Right lung (tissue), 5 donors: ENCODE data around the gene TMOD3. TPM values are rescaled to one million over a fixed set of nuclear protein-coding genes. Genes with fewer than 3 reads are reported as not detected.
A peak's percentile ranks its signal among the peaks of the same experiment; 100 is the strongest.
"Not testable (repeated sequence)": the region's sequence is repeated elsewhere in the genome, so short reads cannot be mapped to it uniquely, and the experiment has no call there.

ENCODE experiments used
- DNase-seq, 2 donors: peaks; one replicate each; pipeline ENCODE4 v3.0.0-alpha.2; 2013
- polyA plus RNA-seq, 5 donors: library from polyadenylated mRNA; unstranded; fragments of 120-200 nt; gene quantifications; one replicate each; pipeline versions ENCODE4 v1.2.1 to v1.2.3, GENCODE V29; 2013; ENCODE audit warnings: inconsistent platforms in 1 of 5, low replicate concordance in 1 of 5; ENCODE audit not compliant: insufficient read length in 5 of 5, insufficient read depth in 1 of 5

TMOD3 gene
- polyA plus RNA-seq, 5 donors: 49.0 to 79.5 (median 73.7) TPM

DNA sequence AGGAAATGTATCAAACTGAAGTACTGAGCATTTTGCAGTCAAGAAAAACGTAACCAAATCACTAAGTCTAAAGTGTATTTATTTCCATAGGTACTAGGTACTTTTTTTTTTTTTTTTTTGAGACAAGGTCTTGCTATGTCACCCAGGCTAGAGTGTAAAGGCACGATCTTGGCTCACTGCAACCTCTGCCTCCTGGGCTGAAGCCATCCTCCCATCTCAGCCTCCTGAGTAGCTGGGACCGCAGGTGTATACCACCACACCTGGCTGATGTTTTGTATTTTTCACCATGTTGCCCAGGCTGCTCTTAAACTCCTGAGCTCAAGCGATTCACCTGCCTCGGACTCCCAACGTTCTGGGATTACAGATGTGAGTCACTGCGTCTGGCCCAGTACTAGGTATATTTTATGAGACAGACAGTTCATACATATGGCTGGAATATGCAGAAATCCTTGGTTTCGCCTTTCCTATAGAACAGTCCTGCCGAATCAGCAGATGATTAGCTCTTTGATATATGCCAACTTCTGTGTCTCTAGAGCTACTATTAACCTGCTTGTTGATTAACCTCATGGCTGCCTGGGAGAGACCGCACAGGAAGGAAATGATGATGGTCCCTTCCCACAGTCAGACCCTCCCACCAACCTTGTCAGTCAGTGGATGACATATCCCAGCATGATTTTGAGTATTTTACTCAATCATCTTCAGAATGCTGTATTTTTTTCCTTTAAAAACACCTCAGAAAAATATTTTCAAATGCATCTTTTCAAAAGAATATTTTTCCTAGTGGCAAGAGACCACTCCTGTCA lies 32.3 kb downstream of the TMOD3 start:
- no peak for DNase-seq

GRCh38 chr15:51863131-51863530 lies 33.7 kb downstream of the TMOD3 start:
- DNase-seq: no peak

- no peak for DNase-seq
Measured at GRCh38 chr15:51864408-51865056, 35.1 kb downstream of the TMOD3 start.

GRCh38 chr15:51865317-51865716 lies 35.9 kb downstream of the TMOD3 start:
- no peak for DNase-seq

DNA sequence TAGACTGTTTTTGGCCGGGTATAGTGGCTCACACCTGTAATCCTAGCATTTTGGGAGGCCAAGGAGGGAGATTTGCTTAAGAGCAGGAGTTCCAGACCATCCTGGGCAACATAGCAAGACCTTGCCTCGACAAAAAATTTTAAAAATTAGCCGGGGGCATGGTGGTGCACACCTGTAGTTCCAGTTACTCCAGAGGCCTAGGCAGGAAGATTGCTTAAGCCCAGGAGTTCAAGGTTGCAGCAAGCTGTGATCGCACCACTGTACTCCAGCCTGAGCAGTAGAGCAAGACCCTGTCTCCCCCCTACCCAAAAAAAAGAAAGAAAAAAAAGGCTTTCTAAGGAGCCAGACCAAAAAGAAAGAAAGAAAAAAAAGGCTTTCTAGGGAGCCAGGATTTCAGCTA lies 36.7 kb downstream of the TMOD3 start:
- DNase-seq: no peak

DNA sequence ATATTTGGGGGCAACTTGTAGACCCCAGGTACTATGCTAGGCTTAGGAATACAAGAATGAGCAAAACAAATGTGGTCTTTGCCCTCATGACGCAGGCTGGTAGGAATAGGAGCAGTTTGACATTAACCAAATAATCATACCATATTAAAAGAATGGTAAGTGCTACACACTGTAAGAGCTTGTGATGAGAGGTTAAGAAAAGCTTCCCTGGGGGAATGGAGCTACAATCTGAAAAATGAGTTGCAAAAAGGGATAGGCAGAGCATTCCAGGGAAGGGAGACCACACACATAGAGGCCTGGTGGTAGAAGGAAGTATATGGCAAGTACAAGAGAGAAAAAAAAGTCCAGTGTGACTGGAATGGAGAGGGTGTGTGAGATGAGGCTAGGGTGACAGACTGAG lies 37.3 kb downstream of the TMOD3 start:
- no peak for DNase-seq

DNA sequence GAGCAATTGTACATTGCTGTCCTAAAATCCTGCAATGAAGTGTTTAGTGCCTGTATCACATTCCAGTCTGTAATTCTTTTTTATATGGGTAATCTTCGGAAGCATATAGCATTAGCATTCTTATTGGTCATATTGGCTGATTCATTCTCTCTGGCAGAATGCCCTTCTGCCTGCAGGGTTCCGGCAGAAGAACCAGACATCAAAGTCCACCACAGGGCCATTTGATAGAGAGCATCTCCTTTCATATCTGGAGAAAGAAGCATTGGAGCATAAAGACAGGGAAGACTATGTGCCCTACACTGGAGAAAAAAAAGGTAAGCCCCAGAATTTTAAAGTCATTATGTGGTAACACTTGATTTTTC lies 39.6 kb downstream of the TMOD3 start:
- DNase-seq: no peak

GRCh38 chr15:51870774-51871173 lies 41.3 kb downstream of the TMOD3 start:
- DNase-seq: no peak

GRCh38 chr15:51874751-51875644 lies 45.5 kb downstream of the TMOD3 start:
- DNase-seq: no peak

DNA sequence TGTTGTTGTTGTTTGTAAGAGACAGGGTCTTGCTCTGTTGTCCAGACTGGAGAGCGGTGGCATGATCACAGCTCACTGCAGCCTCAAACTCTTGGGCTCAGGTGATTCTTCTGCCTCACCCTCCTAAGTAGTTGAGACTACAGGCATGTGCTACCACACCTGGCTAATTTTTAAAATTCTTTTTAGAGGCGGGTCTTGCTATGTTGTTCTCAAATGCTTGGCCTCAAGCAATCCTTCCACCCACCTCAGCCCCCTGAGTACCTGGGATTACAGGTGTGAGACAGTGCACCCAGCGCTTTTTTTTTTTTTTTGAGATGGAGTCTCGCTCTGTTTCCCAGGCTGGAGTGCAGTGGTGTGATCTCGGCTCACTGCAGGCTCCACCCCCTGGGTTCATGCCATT lies 46.7 kb downstream of the TMOD3 start:
- no peak for DNase-seq

DNA sequence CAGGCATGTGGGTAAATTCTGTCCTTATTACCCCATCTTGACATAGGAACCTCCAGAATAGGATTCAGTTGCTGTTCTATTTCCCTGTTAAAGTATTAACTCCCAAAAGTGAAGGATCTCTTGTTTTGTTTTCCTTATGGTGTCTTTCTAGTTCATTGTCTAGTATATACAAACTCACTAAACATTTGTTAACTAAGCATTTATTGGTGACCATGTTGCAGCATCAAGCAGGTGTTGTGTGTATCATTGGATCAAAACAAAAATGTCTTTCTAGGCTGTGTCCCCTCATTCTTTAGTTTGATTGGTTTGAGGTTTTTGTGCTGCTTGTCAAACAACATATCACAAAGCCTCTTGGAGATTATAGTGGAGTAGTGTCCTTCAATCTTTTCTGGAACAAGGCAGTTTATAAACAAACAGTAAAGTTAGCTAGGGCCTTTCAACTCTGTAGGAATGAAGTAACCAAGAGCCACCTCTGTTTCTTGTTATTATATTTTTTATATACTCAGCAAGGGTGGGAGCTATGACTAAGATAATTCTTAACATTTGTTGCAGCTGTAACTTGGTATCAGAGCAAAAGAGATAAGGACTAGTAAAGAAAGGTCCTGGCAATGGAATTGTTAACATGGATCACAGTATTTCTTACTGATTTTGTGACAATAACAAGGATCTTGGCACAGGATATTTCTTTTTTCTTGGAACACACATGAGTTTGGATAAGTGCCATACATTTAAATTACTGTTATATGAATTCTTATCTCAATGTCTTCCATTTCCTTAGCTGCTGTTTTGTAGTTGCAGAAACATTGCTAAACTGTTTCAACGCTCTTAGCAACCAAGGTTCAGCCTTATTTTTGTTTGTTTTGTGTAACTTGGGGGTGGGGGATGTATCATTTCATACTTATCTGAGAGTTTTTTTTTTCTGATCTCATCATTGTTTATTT lies 49.3 kb downstream of the TMOD3 start:
- DNase-seq: peak; percentile 91 to 93

DNA sequence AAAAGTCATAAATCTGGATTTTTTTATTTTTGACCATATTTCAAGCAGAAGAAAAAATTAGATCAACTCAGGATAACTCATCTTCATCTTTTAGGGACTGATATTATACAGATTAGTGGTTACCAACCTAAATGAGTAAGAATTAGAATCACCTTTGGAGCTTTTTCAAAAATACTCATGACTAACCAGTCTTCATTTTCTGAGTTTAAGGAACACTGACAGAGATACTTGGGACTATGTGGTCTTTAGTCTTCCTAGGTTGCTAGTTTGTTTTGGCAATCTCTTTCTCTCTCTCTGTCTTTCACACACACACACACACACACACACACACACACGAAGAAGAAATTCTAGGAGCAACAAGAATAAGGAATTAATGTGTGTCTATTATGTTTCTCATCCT lies 50.1 kb downstream of the TMOD3 start:
- no peak for DNase-seq

DNA sequence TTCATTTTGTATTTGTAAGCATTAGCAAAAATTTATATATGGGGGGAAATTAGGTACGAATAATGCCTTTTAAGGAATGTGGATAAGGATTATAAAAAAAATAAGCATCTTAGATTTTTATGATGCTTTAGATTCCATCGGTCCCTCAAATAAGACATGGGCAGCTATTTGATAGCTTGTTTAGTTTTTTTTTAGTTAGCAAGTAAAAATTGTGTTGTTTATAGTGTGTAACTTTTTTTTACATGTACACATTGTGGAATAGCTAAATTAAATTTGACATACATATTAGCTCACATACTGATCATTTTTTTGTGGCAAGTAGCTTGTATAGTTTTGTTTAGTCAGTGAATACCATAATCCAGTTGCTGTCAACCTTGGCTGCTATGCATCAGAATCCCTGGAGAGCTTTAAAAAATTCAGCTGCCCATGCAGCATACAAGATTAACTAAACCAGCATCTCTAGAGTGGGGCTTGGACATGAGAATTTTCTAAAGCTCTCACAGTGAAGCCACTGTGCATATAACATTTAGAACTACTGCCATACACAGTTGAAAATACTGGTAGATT lies 53.9 kb downstream of the TMOD3 start:
- no peak for DNase-seq

DNA sequence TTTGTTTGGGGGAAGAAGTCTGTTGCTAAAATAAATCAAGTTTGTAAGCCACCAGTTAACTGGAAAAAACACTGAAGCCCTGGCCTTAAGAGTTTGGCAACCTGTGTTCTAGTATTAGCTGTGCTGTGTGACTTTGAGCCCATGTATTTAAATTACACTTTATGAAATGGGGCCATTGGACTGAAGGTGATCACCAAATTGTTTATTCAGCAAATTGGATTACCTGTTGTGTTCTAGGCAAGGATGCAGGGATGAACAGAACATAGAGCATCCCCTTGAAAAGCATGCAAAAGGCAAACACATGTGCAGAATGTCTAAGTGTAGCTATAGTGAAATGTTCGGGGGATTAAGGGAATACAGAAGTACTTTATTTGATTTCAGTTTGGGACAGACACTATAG lies 54.6 kb downstream of the TMOD3 start:
- DNase-seq: no peak

DNA sequence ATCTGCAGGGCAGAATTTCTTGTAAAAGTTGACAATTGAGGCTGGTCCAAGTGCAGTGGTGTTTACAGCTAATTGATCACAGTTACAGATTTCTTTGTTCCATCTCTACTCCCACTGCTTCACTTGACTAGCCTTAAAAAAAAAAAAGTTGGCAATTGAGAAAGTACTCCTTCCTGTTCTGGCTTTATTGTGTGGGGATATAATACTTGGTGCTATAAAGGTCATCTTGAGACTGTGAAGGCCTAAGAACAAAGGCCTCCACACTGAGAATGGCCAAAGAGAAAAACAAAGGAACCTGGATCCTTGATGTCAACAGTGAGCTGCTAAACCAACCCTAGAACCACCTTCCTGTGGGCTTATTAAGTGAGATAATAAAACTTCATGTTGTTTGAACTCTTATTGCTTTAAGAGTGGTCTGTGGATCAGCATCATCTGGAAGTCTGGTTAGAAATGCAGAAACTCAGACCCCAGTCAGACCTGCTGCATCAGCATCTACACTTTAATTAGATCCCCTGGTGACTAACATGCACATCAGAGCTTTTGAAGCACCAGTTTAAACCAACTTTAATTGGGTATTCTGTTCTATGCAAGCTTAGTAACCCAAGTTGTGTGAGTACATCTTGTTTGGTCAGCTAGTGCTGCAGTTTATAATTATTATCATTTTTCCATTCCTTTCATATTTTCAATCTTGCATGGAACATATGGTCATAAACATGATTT lies 55.2 kb downstream of the TMOD3 start:
- no peak for DNase-seq

GRCh38 chr15:51885758-51886157 lies 56.3 kb downstream of the TMOD3 start:
- DNase-seq: not testable (repeated sequence)

DNA sequence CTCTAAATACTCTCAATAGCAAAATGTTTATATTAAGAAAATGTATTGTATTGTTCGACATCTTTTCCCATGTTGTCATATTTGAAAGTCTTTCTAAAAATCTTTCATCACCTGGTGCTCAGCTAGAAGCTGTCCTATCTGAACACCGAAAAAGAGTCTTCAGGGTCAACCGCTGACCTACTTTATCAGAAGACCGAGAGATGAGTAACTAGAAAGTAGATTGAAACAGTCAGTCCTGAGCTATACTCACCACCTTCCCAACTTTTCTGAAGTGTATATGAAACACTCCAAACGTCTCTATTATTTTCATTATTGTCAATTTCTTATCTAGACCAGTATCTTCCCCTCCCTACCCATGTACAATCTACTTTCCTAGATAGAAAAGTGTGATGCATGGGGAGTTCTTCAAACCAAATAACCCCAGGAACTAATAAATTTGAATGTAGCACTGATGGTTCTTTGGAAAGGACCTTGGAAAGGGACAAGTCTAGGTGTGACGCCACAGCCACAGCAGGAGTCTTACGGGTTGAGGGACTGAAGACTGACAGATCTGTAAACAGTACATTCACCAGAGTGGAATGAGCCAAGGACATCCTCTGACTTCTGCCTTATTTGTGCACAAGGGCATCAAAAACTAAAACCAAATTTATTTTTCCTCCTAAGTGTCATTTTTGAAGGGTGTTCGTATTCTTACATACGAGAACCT lies 58.6 kb downstream of the TMOD3 start:
- DNase-seq: no peak

DNA sequence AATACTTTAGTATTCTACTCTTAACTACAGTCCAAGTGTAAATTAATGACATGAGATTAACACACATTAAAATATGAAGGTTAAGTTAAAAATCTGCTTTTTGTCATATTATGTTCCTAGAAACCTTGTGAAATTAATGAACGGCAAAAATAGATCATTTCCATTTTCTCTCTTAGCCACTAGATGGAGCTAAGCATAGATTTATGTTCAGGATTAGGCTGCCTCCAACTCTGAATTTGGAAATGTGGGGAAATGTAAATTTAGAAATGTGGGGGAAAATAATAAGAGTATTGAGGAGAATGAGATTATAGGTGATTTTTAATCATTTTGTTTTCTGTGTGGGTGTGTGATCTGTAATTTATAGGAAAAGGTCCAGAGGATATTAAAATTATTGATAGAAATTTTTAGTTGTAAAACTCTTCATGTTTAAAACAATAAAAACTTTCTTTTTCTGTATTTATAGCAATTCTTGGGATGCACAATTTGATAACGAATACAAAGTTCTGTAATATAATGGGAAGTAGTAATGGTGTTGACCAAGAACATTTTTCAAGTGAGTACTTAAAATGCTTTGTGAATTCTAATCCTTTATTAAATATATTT lies 59.2 kb downstream of the TMOD3 start:
- no peak for DNase-seq

DNA sequence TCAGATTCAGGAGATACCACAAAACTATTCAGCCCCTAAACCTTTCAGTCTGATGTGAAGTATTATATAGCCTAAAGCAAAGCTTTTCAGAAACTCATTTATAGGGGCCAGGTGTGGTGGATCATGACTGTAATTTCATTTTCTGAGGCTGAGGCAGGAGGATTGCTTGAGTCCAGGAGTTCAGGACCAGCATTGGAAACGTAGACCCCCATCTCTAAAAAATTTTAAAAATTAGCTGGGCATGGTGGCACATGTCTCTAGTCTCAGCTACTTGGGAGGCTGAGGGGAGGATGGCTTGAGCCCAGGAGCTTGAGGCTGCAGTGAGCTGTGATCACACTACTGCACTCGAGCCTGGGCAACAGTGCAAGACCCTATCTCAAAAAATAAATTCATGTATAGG lies 60.0 kb downstream of the TMOD3 start:
- DNase-seq: no peak
